H54 (cell line): ENCODE results near the gene RALGPS2.

Source experiments
- DNase-seq: peaks from one replicate; pipeline ENCODE4 v3.0.0; 2011; ENCODE audit warnings: low spot score, mixed read lengths; ENCODE audit not compliant: insufficient read length
- FAIRE-seq: peaks from 3 replicates; lab custom pipeline; 2011; peaks lifted over from hg19 to GRCh38; lab: Jason Lieb, UNC
- POLR2A ChIP-seq: IDR thresholded peaks from 2 replicates; pipeline ENCODE4 v1.6.1; 2011; ENCODE audit warnings: low read depth, mild to moderate bottlenecking, low read length

Gene RALGPS2

GRCh38 chr1:178724728-178725465, at the start of gene RALGPS2:
Gene RALGPS2 (plus strand): TSS chr1:178725244. CDS start chr1:178776765, 51,521 bp downstream.
- DNase-seq (peak; percentile 61), FAIRE-seq (no peak)
- 0 out of 2 replicates have a peak, but pooled peaks have one; percentile 31 for TF ChIP-seq POLR2A

- no peak for TF ChIP-seq POLR2A
- FAIRE-seq (no peak), DNase-seq (no peak)
Observed at GRCh38 chr1:178679237-178679636, 45.8 kb upstream of the RALGPS2 start.

- no peak for TF ChIP-seq POLR2A
- peak; percentile 36 for FAIRE-seq
Observed at GRCh38 chr1:178682429-178682828, 42.6 kb upstream of the RALGPS2 start.

GRCh38 chr1:178682886-178683285, 42.2 kb upstream of the RALGPS2 start:
- no peak for FAIRE-seq
- no peak for TF ChIP-seq POLR2A
- no peak for DNase-seq

More at GRCh38 chr1:178682429-178682828, 42.6 kb upstream of the RALGPS2 start:
- DNase-seq, result no peak

- no peak for TF ChIP-seq POLR2A
- DNase-seq, result no peak
- no peak for FAIRE-seq
Observed at GRCh38 chr1:178683291-178683690, 41.8 kb upstream of the RALGPS2 start.

- no peak for TF ChIP-seq POLR2A
- FAIRE-seq (no peak), DNase-seq (no peak)
Observed at GRCh38 chr1:178684111-178684510, 40.9 kb upstream of the RALGPS2 start.

GRCh38 chr1:178684542-178685000, 40.5 kb upstream of the RALGPS2 start:
- FAIRE-seq, result peak; percentile 77
- peak; percentile 24 for DNase-seq
- TF ChIP-seq POLR2A, result no peak

- DNase-seq, result no peak
- TF ChIP-seq POLR2A, result no peak
- FAIRE-seq, result no peak
Observed at GRCh38 chr1:178686407-178686806, 38.6 kb upstream of the RALGPS2 start.

GRCh38 chr1:178688244-178688643, 36.8 kb upstream of the RALGPS2 start:
- no peak for TF ChIP-seq POLR2A
- DNase-seq (no peak), FAIRE-seq (no peak)

GRCh38 chr1:178689769-178690168, 35.3 kb upstream of the RALGPS2 start:
- no peak for TF ChIP-seq POLR2A
- FAIRE-seq (no peak), DNase-seq (no peak)

- no peak for TF ChIP-seq POLR2A
- DNase-seq (no peak), FAIRE-seq (no peak)
Observed at GRCh38 chr1:178690496-178690895, 34.5 kb upstream of the RALGPS2 start.

- no peak for TF ChIP-seq POLR2A
Observed at GRCh38 chr1:178692564-178693327, 32.3 kb upstream of the RALGPS2 start.

GRCh38 chr1:178693366-178693765, 31.7 kb upstream of the RALGPS2 start:
- FAIRE-seq (no peak), DNase-seq (no peak)
- TF ChIP-seq POLR2A, result no peak

More at GRCh38 chr1:178692564-178693327, 32.3 kb upstream of the RALGPS2 start:
- no peak for DNase-seq
- no peak for FAIRE-seq

- FAIRE-seq (no peak), DNase-seq (no peak)
- no peak for TF ChIP-seq POLR2A
Observed at GRCh38 chr1:178694923-178695525, 30.0 kb upstream of the RALGPS2 start.
